Measurements from ENCODE around the gene OTOGL.
"Not testable (repeated sequence)": the region's sequence is repeated elsewhere in the genome, so short reads cannot be mapped to it uniquely, and the experiment has no call there.

OTOGL gene

DNA sequence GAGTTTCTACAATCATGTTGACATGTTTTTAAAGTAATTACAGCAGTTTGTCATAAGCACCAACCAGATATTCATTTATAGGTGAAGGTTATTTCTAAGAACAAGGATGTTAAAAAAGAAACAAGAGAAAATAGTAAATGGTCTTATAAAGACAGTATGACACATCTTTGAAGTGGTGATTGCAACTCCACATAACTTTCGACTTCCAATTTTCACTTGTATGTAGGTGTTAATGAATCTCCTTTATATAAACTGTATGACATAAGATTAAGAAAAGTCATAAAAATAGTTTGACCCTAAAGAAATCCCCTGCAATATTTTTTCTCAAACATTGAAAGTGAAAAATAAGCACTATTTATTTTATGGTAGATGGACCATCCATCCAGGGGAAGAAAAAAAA, 199.9 kb downstream of the OTOGL start:
- DNase-seq, result no peak

DNA sequence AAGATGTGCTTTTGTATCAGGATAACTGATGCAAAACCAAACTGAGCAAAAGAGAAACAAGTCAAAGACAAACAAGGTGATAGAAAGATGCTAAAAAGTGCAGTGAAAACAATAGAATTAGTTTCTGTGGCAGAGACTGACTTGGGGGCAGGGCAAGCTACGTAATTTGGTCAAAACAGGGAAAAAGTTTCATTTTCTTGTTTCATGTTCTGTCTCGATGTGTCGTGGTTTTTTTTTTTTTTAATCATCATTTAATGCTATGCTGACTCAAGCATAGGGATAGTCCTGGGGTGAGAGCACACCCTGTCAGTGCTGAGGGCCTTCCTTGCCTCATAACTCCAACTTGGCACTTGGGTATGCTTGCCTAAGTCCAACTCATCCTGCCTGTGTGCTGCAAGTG, 200.6 kb downstream of the OTOGL start:
- DNase-seq, result no peak

DNA sequence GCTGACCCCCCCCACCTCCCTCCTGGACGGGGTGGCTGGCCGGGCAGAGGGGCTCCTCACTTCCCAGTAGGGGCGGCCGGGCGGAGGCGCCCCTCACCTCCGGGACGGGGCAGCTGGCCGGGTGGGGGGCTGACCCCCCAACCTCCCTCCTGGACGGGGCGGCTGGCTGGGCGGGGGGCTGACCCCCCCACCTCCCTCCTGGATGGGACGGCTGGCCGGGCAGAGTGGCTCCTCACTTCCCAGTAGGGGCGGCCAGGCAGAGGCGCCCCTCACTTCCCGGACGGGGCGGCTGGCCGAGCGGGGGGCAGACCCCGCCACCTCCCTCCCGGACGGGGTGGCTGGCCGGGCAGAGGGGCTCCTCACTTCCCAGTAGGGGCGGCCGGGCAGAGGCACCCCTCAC, 208.1 kb downstream of the OTOGL start:
- not testable (repeated sequence) for DNase-seq

DNA sequence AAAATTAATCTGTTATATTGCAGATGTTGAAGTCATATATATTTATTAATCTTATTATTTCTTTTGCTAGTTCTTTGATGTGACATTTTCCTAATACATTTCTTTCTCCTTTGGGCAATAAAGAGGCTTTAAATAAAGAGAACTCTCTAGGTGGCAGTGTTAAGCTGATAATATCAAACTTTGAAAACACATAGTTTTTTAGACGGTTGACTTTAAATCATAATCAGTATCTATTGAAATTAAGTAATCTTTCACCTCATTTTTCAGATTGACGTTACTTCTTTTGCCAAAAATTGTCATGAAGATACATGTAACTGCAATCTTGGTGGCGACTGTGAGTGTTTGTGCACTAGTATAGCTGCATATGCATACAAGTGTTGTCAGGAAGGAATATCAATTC, 213.9 kb downstream of the OTOGL start:
- DNase-seq, result no peak

DNA sequence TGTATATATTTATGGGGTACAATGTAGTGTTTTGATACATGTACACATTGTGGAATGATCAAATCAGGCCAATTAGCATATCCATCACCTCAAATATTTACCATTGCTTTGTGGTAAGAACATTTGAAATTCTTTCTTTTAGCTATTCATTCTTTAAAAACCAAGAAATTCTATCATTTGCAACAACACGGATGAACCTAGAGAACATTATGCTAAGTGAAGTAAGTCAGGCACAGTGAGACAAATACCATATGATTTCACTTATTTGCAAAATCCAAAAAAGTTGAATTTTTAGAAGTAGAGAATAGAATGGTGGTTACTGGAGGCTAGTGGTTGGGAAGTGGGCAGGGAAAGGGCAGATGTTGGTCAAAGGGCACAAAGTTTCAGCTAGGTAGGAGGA, 215.4 kb downstream of the OTOGL start:
- DNase-seq, result no peak

DNA sequence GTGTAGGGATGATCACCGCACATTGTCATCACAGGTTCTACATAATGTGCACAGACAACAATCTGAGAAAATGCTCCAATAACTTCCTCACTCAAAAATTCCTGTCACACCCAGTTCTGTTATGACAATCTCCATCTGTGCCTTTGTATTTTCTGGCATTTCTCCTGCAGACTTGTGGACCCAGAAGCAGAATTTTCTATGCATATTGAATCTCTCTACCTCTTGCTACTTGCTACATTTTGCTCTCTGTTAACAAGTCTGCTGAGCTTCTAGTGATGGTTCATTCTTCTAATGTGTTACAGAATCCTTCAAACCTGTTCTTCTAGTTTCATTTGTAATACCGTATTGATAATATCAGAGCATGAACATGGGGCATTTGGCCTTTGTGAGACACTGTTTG, 216.9 kb downstream of the OTOGL start:
- DNase-seq, result no peak

DNA sequence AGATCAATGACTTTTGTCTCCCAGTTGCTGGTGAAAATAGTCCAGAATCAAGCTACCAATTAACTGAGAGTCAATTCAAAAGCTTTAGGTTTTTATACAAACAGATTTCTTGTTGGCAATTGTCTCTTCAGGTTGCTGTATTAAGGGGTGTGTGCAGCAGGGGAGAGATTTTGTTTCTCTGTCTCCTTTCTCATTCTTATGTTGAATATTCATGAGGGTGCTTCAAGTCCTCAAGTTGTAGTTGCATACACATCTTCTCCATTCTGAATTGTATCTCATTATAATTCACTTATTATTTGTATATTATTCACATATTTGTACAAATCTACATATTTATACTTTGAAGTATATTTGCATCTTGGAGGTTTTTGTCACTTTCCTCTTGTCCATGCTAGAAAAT, 218.0 kb downstream of the OTOGL start:
- DNase-seq, result no peak

DNA sequence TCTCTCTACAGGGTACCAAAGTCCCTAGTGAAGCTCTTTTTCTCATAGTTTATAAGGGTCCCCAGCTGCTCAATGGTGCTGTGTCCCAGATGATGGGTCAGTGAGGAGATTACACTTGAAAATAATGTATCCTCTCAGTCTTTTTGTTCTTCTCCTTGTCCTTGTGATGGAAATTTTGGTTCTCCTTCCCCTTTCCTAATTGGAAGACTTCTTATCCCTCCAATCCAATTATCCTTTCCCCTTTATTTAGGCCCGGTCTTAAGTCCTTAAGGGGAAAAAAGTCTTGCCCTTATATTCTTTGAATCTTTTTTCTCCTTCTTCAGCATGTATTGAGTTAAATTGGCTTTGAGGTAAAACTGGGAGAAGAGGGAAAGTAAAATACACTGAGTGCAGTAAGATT, 218.6 kb downstream of the OTOGL start:
- DNase-seq, result no peak

DNA sequence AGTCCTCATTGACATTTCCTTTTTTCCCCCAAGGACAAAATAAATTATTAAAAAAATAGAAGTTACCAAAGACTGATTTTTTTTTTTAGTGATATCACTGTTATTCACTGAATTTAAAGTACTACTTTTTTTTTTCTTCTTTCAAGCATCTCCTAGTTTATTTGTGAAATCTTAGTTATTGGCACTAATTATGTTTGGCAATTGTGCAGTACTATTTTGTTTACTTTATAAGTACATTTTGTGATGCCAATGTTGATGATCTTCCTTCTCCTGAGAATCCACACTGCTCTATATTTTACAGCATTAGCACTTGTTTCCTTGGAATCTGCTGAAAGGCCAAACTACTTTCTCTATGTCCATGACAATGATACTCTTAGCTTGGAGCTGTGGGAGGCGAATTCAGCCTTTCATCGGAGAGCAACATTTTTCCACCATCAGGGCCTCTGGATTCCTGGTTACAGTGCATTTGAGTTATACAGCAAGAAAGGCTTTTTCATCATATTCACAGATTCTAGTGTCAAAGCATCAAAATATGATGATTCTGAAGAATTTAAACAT, 220.9 kb downstream of the OTOGL start:
- no peak for DNase-seq

DNA sequence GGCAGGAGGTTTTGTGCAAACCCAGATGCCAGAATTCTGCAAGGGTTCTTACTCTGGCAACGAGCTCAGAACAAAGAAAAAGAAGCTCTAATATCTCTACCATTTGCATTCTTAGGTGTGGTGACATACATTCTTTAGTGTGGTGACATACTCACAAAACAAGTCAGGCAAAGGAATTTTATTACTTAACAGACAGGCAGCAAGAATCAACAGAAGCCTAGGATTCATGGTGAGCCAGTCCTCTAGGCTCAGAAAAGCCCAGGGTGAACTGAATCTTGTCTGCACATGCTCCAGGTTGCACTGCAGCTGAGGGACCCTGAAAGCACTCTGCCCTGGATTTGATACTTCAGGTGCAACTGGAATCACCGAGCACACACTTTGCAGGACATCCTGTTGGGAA, 222.3 kb downstream of the OTOGL start:
- no peak for DNase-seq

DNA sequence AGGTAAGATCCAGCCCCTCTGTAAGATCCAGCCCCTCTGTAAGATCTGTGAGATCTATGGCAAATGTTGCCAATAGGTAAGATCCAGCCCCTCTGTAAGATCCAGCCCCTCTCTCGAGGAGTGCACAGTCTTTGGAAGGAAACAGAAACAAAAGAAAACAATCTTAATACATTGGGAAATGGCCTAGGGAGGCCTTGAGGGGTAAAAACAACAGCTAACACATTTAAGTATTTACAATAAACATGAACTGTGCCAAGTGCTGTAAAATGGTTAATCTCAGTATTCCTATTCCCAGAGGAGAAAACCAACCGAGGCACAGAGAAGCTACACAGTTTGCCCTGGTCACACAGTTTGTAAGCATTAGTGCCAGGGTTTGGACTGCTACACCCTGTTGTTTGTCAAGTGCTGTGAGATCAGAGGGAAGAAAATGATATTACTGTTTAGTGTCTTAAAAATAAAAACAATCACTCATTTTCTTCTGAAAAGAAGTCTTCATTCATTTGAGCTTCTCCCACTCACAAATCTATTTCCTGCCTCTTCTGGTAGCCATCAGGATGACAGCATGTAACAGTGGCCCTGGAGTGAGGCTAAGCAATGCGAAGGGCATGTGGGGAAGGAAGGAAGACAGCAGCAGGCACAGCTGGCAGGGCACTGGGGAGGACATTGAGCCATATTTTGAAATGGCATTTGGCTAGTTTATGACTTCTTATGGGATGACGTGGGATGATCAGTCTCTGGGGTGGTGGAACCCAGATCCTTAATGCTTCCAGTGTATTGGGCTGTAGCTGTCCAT, 226.0 kb downstream of the OTOGL start:
- no peak for DNase-seq

DNA sequence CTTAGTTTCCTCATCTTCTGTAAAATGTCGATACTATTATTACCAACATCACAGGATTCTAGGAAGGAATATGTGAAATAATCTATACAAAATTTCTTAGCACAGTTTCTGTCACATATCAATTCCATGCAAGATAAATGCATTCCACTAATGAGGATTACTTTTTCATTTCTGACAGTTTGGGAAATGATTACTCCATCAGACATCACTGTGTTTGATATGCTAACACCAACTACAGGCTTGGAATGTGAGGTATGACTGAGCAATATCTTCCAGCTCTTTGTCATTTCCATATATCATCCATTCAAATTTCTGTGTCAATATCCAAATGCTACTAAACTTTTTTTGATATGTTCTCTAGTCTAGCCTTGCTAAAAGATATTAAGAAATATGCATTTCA, 233.5 kb downstream of the OTOGL start:
- no peak for DNase-seq

DNA sequence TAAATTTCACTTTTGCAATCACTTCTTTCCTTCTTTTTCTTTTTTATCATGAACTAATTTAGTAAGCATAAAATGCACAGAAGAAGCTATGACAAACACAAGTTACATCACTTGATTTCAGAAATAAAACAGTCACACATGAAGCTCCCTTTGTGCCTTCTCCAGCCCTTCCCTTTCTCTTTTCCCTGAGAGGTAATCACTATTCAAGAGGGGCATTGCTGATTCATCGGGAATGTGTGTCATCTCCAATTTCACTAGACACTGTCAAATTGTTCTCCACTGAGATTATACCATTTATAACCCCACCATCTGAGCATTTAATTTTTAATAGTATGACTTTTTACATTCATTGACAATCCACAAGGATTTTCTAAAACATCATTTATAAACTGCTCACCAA, 253.1 kb downstream of the OTOGL start:
- DNase-seq, result no peak

DNA sequence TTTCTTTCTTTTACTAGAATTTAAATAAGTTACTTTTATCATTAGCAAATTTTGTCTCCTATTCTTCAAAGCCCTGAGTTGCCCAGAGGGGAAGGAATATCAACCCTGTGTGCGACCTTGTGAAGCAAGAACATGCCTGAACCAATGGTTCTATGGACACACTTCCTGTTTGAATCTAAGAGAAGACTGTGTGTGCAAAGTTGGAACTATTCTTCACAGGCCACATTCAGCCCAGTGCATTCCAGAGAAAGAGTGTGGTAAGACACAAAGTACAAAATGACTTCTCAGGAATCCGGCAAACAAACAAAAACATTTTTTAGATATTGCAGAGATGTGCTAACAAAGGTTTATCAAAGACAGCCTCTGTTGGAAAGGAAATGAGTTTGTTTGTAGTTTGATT, 253.9 kb downstream of the OTOGL start:
- DNase-seq, result no peak

DNA sequence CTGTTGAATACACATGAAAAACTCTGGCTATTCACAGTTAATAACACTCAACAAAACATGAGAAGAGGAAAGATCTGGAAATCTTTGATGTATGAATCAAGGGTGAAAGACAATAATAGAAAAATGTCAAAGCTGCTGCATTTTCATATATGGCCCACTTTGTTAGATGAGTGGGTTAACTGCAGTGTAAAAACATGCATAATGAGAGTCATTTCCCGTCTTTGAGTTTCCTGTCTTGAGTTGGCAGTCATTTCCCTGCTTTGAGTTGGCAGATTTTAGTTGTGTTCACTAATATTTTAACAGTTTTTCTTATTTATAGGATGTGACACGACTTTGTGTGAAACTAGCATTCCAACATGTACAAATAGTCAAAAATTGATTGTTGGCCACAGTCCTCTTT, 256.8 kb downstream of the OTOGL start:
- no peak for DNase-seq

DNA sequence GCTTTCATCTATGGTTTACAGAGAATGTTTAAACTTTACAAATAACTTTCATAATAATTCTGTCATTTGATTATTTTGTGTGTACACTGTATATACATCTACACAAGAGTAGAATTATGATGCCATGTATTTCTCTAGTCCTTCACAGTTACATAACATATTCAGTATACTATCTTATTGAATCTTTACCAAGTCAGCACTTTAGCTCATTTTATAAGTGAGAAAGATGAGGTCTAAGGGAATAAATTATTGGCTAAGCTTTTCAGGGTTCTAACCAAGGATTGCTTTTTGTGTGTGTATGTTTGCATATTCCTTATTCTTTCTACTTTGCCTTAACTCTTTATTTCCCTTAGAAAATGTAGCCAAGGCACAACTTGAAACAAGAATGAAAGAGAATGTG, 260.4 kb downstream of the OTOGL start:
- DNase-seq, result no peak

DNA sequence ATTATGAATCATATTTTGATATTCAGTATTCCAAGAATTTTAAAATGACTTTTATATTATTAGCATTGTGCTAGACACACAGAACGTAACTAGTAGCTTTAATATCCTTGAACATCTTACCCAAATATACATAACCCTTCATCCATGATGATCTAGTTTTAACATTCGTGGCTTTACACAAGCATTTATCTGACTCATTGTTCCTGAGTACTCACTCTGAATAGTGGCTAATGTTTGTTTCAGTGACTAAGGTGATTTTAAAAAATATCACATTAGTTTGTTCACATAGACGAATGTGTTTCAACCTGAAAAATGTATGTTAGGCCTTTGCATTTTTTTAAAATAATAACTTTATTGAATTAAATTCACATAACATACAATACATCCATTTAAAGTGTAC, 264.7 kb downstream of the OTOGL start:
- DNase-seq, result no peak

DNA sequence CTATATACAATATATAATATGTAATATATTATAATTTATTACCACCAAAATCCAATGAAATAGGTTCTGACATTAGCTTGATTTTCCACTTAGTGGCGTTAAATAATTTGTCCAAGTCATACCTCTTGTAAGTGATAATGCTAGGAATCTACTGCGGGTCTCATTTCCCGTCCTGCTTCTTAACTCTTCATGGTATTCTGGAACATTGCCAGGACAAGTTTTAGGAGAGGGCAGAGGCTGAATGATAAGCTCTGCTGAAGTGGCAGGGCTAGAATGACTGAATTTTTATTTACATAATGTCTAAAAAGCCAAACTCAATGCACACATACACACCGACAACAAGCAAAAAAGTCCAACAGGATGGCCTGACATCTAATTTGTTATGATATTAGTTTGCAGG, 274.3 kb downstream of the OTOGL start:
- DNase-seq, result no peak

DNA sequence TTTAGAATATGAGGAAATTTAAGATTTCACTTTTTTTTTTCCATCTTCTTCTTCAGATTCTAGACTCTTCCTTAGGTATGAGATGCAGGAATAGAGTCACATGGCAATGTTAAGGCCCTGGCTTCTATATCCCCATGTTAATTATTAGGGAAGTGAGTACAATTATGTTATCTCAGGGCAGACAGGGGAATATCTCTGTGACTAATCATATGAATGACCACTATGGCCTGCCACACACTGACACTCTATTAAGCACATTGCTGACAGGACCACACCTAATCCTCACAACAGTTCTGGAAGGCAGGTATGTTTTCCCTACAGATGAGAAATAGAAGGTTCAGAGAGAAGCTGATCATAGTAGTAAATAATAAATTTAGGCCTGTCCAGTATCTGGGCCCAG, 275.3 kb downstream of the OTOGL start:
- no peak for DNase-seq

DNA sequence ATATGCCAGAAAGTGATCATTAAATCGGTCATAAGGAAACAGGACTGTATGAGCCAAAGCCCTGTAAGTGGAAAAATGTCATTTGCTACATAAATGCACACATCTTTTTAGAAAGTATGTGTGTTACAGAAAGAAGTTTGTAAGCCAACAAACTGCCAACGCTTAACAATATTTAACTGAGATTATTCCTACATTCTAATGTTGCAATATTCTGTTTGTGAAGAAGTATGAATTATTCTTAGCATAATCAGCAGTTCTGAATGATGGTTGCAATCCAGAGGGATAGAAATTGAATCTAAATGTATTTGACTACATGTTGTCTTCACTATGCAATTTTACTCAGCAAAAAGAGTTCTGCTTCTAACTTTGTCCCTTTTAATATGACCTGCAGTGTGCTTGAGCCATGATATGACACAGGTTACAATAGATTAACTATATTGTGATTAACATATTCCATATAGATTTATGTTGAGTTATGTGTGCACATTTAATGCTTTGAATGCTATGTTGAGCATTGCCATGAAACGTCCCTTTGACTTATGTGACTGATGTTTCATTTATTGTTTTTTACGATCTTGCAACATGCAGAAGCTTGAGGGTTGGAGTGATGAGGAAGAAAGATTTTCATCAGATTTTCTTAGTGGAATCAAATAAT, 277.9 kb downstream of the OTOGL start:
- no peak for DNase-seq

DNA sequence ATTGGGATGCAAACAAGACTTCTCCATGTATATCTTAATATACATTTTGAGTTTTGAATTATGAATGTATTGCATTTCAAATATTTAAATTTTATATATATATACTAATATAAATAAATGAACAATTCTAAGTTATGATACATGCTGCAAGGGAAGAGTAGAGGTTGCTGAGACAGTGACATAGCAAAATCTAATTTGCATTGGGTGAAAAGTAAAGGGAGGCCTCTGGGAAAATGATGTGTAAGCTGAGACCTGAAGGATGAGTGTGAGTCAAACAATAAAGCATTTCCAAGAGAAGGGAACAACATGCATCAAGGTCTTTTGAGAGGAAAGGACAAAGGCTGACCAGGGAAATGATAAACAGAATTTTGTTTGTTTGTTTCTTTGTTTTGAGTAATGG, 281.8 kb downstream of the OTOGL start:
- no peak for DNase-seq

DNA sequence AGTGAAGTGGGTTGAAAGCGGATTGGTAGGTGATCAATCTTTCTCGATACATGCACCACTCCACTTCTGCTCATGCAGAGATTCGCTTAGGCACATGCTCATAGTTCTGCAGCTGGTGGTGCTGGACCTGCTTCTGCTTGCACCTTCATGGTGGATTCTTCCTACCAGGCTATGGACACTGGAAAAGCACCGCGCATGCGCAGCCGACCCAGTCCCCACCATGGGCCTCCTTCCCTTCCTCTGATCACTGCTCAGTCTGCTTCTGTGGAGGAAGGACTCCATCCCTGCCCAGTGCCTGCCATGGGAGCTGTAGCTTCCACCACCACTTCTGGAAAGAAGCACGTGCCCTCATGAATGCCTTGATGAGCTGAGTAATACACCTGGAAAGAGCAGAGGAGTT, 282.9 kb downstream of the OTOGL start:
- DNase-seq, result no peak

DNA sequence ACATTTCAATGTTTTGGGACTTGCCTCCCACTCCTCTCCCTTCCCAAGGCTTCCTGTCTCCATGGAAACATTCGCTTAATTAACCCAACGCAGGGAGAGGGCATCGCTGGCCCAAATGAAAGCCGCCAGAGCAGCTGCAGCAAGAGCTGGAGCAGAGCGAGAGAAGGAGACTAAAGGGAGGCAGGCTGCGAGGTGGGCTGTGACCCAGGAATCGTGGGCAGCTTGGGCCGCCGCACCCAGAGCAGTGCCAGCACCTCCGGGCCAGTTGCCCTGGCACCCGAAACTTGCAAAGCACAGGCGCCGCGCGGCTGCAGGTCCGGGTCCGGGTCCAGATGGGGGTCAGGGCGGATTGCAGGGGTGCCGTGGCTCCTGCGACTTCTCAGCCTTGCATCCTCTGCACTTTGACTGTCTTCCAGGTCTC, 301.2 kb downstream of the OTOGL start:
- no peak for DNase-seq

DNA sequence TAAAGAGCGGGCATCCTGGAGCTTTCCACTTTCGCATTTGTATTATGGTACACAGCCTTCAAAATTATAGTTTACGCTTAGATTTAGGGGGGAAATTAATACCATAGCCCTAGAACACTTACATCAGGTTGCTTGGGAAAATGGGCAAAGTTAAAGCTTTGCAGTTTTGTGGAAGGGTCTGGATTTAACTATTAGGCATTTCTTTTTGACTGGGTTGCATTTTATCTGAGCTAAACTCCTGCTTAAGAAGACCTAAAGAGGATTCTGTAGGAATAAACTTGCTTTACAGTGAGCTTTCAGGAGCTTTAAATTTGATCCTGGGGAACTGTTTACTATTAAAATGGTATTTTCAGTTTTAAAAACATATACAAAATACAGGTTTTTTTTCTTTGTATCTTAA, 301.9 kb downstream of the OTOGL start:
- no peak for DNase-seq

DNA sequence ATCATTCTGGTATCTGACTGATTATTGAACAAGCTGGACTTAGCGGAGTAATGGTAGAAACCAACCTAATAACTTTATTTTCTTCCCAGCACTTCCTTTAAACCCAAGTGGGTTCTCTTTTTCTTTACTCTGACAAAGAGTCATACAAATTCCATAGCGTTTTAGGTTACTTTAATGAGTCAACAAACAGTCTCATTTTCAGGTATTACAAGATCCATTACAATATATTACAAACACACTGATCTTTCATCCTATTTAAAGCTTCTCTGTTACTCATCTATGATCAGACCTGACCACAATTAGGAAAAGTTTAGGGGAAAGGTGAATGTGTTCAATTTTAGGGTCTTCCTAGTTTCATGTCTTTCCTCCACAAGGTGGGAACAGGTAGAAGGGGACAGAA, 305.3 kb downstream of the OTOGL start:
- no peak for DNase-seq
